Endothelial cell of umbilical vein (primary cell): ENCODE results near the gene CCR1. TPM values are rescaled to one million over a fixed set of nuclear protein-coding genes. Genes with fewer than 3 reads are reported as not detected.

Source experiments
- BruUV-seq: library from RNA; stranded (reverse); fragments of 400-500 nt; replicated peaks from 2 replicates; lab custom pipeline; 2021; lab: Mats Ljungman, UMichigan
- CTCF ChIA-PET: fragments of 300-600, 350-600 bp; sonication (Branson Sonifier 250); formaldehyde crosslinking; loops from one replicate; lab custom pipeline; 2021; ENCODE audit warnings: antibody characterized with exemption, inconsistent platforms; lab: Charles Lee
- POLR2A ChIA-PET: fragments of 300-600, 350-600 bp; sonication (Branson Sonifier 250); formaldehyde crosslinking; loops from one replicate; lab custom pipeline; 2021; ENCODE audit warnings: antibody characterized with exemption, inconsistent platforms; lab: Charles Lee
- DNase-seq: peaks from one replicate; pipeline ENCODE4 v3.0.0-alpha.2; 2011; ENCODE audit warnings: low read depth, low spot score
- FAIRE-seq: peaks from 2 replicates; lab custom pipeline; 2011; peaks lifted over from hg19 to GRCh38; lab: Jason Lieb, UNC
- H2AFZ ChIP-seq: 2 replicates; pipeline ENCODE4 v1.6.0; 2012; ENCODE audit warnings: low read depth, low read length, control low read depth, inconsistent platforms
- H3K27ac ChIP-seq: 2 replicates; pipeline ENCODE4 v1.5.1; 2011; ENCODE audit warnings: low read depth, mild to moderate bottlenecking, control low read depth, low read length, moderate library complexity; ENCODE audit not compliant: insufficient read depth
- H3K27me3 ChIP-seq, 2 experiments: 2 replicates each; pipeline versions ENCODE4 v1.6.0 to v1.6.1; 2011; ENCODE audit warnings: low read length in 2 of 2, mixed read lengths in 1 of 2; ENCODE audit not compliant: control insufficient read depth in 2 of 2, insufficient read depth in 2 of 2
- H3K36me3 ChIP-seq, 2 experiments: 2 replicates in 1 of 2; 3 replicates in 1 of 2; pipeline ENCODE4 v1.5.1; 2011; ENCODE audit warnings: low read length in 2 of 2, mild to moderate bottlenecking in 1 of 2, moderate library complexity in 1 of 2; ENCODE audit not compliant: control insufficient read depth in 2 of 2, insufficient read depth in 2 of 2; ENCODE audit errors: extremely low read depth in 1 of 2
- H3K4me1 ChIP-seq: 3 replicates; pipeline ENCODE4 v1.5.1; 2011; ENCODE audit warnings: mild to moderate bottlenecking, low read length; ENCODE audit not compliant: control insufficient read depth, insufficient read depth; ENCODE audit errors: extremely low read depth
- H3K4me2 ChIP-seq: 2 replicates; pipeline ENCODE4 v1.6.1; 2011; ENCODE audit warnings: low read length, control low read depth, mixed read lengths; ENCODE audit not compliant: insufficient read depth
- H3K4me3 ChIP-seq, 3 experiments: fragments of 200-600 bp in 1 of 3; sonication (generic), shearing (Covaris generic) in 1 of 3; replicated peaks in 1 of 3; 2 replicates each; pipeline ENCODE4 v1.5.1; 2011 to 2016; ENCODE audit warnings: control low read depth in 3 of 3, low read length in 3 of 3, mild to moderate bottlenecking in 2 of 3, inconsistent platforms in 1 of 3, low read depth in 1 of 3, moderate library complexity in 1 of 3; ENCODE audit not compliant: insufficient read depth in 1 of 3
- H3K79me2 ChIP-seq: 2 replicates; pipeline ENCODE4 v1.6.0; 2012; ENCODE audit warnings: low read length, inconsistent platforms; ENCODE audit not compliant: control insufficient read depth, insufficient read depth
- H3K9ac ChIP-seq: replicated peaks from 2 replicates; pipeline ENCODE3; 2011; ENCODE audit warnings: low read length, control low read depth; ENCODE audit not compliant: insufficient read depth; ENCODE audit errors: extremely low read depth
- H3K9me1 ChIP-seq: replicated peaks from 3 replicates; pipeline ENCODE4 v1.6.0; 2011; ENCODE audit warnings: mild to moderate bottlenecking, low read length; ENCODE audit not compliant: control insufficient read depth, insufficient read depth; ENCODE audit errors: extremely low read depth
- H3K9me3 ChIP-seq: replicated peaks from 2 replicates; pipeline ENCODE4 v1.5.1; 2012; ENCODE audit warnings: low read length, inconsistent platforms; ENCODE audit not compliant: control insufficient read depth, insufficient read depth
- H4K20me1 ChIP-seq: replicated peaks from 2 replicates; pipeline ENCODE3; 2011; ENCODE audit warnings: mild to moderate bottlenecking, low read length; ENCODE audit not compliant: control insufficient read depth, insufficient read depth; ENCODE audit errors: extremely low read depth
- CTCF ChIP-seq, 2 donors: IDR thresholded peaks; 1 replicate in 1 of 2; 2 replicates in 1 of 2; pipeline ENCODE4 v1.5.1; 2011; ENCODE audit warnings: low read length in 2 of 2, mild to moderate bottlenecking in 2 of 2, moderate library complexity in 2 of 2, control low read depth in 1 of 2, inconsistent platforms in 1 of 2, low read depth in 1 of 2; ENCODE audit not compliant: insufficient read depth in 1 of 2; ENCODE audit errors: extremely low read depth in 1 of 2
- EZH2 ChIP-seq: IDR thresholded peaks from 2 replicates; pipeline ENCODE4 v1.6.1; 2012; ENCODE audit warnings: borderline replicate concordance, low read depth, mild to moderate bottlenecking, moderate library complexity, low read length, inconsistent platforms; ENCODE audit not compliant: severe bottlenecking
- FOS ChIP-seq: IDR thresholded peaks from 2 replicates; pipeline ENCODE4 v1.6.1; 2011; ENCODE audit warnings: mild to moderate bottlenecking, low read length, moderate library complexity, borderline replicate concordance; ENCODE audit not compliant: insufficient read depth
- GATA2 ChIP-seq: IDR thresholded peaks from 2 replicates; pipeline ENCODE4 v1.7.0; 2011; ENCODE audit warnings: low read depth, mild to moderate bottlenecking, moderate library complexity, mixed read lengths, low read length; ENCODE audit not compliant: insufficient read length, insufficient read depth
- JUN ChIP-seq: IDR thresholded peaks from 2 replicates; pipeline ENCODE4 v1.6.1; 2011; ENCODE audit warnings: borderline replicate concordance, low read depth; ENCODE audit not compliant: insufficient read length, insufficient read depth
- MAX ChIP-seq: IDR thresholded peaks from 2 replicates; pipeline ENCODE4 v1.6.1; 2011; ENCODE audit not compliant: insufficient read depth, insufficient read length
- MYC ChIP-seq: IDR thresholded peaks from one replicate; pipeline ENCODE4 v1.6.1; 2011; ENCODE audit warnings: mild to moderate bottlenecking, low read depth, low read length
- POLR2A ChIP-seq: IDR thresholded peaks from 2 replicates; pipeline ENCODE4 v1.6.1; 2012; ENCODE audit warnings: low read depth, mild to moderate bottlenecking, control low read depth, low read length
- POLR2AphosphoS5 ChIP-seq: IDR thresholded peaks from 2 replicates; pipeline ENCODE4 v1.6.1; 2012; ENCODE audit warnings: low read depth, mild to moderate bottlenecking, control low read depth, low read length, moderate library complexity; ENCODE audit not compliant: insufficient read depth
- dilution Hi-C: fragments of 300-500 bp; cut with MboI; formaldehyde crosslinking; loops from one replicate; pipeline ENCODE4 v1.15.0; 2019; ENCODE audit warnings: low sequenced_read_pairs; ENCODE audit not compliant: extremely low pct_ligation_motif_present
- intact Hi-C: fragments of 100-400 bp; cut with micrococcal nuclease; formaldehyde crosslinking; loops from one replicate; pipeline ENCODE4 v1.10.0; 2022
- polyA plus RNA-seq, 4 experiments: library from polyadenylated mRNA; depleted of rRNA in 3 of 4; stranded (reverse) in 3 of 4; unstranded in 1 of 4; fragments of >200 nt; gene quantifications; 2 replicates each; pipeline versions ENCODE4 v1.2.1 to v1.2.3, GENCODE V29; 2011 to 2012; ENCODE audit warnings: missing spikeins in 1 of 4
- total RNA-seq: library from RNA; stranded (reverse); gene quantifications from 2 replicates; pipeline ENCODE4 v1.2.3, GENCODE V29; 2021

Gene CCR1
- total and polyA plus RNA-seq, 2 donors (not counting 3 experiments of a cell fraction or from before 2014, with no cell fraction given): not detected

- H2AFZ ChIP-seq: no peak overlapping the region
- no peaks in the 10 kb centered on the region for H3K4me1 ChIP-seq
- H3K36me3 ChIP-seq: no peaks in the 10 kb centered on the region
- no peaks in the 10 kb centered on the region for H3K27me3 ChIP-seq
- dilution Hi-C loops: no loop called here
- no peak overlapping the region for H3K27ac ChIP-seq
- intact Hi-C loops: no loop called here
- CTCF ChIA-PET: interaction anchor here (1.1 kb wide), 1 partner anchor 9 kb away, joined by 3 read pairs; no protein-coding TSS in a partner anchor
- TF ChIP-seq MAX: no peak
- TF ChIP-seq GATA2: no peak
- no peak for TF ChIP-seq EZH2
- TF ChIP-seq POLR2AphosphoS5: no peak
- TF ChIP-seq MYC: no peak
- no peak for TF ChIP-seq CTCF (IDR thresholded peaks at IDR 0.05; ENCODE audit: extremely low read depth in 1 of 2, insufficient read depth in 1 of 2, low read depth in 1 of 2, low read length in 2 of 2)
- TF ChIP-seq FOS: no peak
- TF ChIP-seq JUN: no peak
- TF ChIP-seq POLR2A: no peak
- no peak overlapping the region for H3K4me3 ChIP-seq
- DNase-seq: no peak
- POLR2A ChIA-PET: no interaction called here
- H3K4me2 ChIP-seq: no peak overlapping the region
- no peak for FAIRE-seq
- no peaks in the 10 kb centered on the region for H3K9me3 ChIP-seq
- no peaks in the 10 kb centered on the region for H3K9me1 ChIP-seq
- no peaks in the 10 kb centered on the region for H3K79me2 ChIP-seq
- no peaks in the 10 kb centered on the region for H4K20me1 ChIP-seq
- no peak overlapping the region for H3K9ac ChIP-seq
- no TSS peak for BruUV-seq
Measured at GRCh38 chr3:46206282-46207015, 1.7 kb downstream of the CCR1 start.
